NCI-H2196 (cell line): ENCODE results near the gene RPS6KA2.

Experiments
- DNase-seq: peaks from one replicate; lab custom pipeline; 2025; ENCODE audit not compliant: unreplicated experiment; lab: John Stamatoyannopoulos, UW

Gene RPS6KA2

DNA sequence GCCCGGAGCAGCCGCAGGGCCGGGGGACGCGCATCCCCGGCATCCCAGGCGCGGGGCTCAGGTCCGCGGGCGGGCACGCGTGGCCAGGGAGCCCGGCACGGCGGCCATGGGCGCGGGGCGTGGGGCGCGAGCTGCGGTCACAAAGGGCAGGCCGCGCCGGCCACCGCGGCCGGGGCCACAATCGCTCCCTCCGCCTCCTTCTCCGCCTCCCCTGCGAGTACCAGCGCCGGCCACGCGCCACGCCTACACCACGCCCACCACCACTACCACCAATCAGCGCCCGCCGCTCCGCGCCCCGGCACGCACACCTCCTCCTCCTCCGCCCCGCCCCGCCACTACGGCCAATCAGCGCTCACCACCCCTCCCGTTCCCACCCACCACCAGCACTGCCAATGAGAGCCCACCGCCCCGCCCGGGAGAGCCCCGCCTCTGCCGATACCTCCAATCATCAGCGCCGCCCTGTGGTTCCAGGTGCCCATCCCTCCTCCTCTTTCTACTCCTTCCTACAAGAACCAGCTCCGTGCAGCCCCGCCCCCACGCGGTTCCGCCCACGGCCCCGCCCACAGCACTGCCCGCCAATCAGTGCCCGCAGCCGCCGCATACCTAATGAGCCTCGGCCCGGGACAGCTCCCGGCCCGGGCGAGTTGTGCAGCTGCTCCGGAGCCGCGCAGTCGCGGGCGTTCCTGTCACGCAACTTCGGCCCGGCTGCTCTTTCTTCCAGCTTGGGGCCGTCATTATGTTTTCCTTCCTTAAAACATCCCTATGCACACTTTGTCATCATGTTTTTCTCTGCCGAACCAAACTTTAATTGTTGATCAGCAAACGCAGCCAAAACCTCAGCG, at the start of gene RPS6KA2:
Gene RPS6KA2 (minus strand): TSS at position 219 of the 842 bp plus-strand sequence. CDS start 232 bp downstream, outside the sequence.
- DNase-seq, result peak; percentile 87

DNA sequence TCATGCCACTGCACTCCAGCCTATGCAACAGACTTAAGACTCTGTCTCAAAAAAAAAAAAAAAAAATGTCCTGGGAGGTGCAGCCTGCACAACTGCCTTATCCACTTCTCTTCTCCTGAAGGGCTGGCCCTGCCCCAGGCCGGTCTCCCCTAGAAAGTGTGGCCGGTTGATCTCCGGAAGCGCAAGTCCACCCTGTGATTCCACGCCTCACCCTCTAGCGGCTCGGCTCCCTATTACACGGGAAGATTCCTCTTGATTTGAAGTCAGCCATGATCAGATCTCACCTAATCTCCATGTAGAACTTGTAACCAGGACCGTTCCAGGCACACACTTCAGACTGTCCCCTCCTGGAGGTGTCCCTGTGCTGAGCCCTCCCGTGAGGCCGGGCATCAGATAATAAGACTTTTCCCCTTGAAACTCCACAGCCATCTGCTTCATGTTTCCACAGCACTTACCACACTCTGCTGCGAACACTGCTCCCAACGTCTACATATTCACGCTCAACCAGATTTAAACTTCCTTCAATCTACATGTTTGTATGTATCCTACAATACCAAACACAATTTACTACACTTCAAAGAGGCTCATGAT, 49.3 kb upstream of the RPS6KA2 start:
- no peak for DNase-seq

DNA sequence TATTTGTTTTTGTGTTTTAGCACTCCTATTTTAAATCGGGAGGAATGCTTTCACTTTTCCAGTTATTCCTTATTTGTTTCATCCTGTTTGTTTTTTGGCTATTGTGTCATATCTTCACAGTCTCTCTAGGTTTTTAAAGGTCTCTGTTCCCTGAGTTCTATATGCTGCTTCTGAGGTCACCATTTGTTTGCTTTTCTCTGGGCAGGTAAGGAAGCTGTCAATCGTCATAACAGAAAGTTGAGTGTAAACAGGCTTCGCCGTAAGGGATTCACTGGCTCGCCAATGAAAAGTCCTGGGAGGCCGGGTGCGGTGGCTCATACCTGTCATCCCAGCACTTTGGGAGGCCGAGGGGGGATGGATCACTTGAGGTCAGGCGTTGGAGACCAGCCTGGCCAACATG, 48.7 kb upstream of the RPS6KA2 start:
- no peak for DNase-seq

DNA sequence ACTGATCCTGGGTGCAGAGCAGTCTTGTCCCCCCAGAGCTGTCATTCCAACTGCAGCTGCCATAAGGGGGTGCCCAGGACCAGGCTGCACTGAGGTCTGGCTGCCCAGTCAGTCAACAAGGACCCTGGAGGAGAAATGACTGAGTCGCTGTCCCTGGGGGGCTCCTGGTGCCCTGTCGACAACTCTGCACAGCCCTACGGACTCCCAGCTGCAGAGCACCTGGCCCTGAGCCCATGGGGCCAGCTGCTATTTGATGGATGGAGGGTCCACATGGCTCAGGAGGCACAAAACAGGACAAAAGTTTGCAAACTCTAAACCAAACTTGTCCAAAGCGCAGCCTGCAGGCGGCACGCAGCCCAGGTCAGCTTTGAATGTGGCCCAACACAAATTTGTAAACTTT, 46.3 kb upstream of the RPS6KA2 start:
- DNase-seq, result no peak

DNA sequence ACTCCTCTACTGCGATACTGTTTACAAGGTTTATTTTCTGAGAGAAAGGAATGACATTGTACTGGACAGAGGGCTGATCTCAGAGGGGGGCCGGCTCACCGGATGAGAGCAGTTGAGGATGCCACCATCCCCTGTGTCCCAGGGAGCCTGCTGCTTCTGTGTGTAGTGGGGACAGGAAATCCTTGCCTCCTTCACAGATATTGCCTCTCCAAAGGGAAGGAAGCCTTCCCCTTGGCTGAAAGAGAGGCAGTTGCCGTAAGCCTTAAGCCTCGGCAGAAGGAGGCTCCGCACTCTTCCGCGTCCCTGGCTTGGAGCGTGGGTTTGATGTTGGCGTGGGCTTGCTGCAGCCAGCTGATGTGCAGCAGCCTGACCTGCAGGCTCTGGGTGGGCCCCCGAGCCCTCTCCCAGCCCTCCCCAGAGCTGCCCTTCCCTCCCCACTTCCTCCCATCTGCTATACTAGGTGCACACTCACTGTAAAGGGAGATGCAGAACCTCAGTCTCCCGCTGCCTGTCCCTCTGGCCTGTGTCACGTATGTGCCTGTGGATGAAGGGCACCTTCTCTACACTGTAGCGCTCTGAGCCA, 45.7 kb upstream of the RPS6KA2 start:
- DNase-seq, result no peak

DNA sequence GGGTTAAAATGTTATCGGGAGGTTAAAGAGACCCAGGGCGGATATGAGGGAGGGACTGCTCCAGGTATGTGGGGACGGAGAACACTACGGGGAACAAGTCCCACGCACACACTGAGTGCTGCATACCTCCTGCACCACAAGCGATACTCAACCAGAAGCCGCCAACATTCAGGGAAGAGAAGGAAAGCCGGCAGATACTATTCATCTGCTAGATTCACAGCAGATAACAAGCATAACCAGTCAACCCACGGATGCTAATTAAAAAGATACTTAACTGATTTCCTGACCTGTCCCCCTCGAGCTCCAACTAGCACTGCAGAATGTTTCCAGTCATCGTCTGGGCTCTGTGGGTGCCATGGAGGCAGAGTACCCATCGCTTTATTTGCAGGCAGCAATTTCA, 45.1 kb upstream of the RPS6KA2 start:
- no peak for DNase-seq

DNA sequence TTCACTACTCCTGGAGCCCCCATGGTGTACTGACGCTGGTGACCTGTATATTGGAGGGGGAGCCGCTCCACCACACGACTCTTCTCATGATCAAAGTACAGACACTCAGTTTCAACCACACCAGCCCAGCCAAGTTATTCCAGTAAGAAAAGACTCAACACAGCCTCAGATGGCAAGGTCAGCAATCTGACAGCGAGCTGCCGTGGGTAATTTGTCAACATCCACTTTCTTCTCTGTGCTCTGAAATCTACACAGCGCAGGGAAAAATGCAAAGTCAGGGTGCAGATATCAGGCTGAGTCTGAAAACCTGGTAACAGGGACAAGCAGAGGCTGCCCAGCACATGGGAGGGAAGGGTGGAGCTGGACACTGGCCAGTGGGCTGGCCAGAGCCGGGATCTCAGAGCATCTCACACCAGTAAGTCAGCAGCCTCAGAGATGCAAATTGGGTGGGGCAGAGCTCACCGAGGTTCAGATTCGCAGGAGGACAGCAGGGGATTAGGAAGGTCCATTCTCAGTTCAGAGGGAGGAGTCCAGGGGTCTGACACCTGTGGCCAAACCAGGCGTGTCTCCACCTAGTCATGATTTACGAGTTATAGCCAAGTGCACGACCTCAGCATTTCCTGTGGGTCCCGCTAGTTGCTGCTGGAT, 44.5 kb upstream of the RPS6KA2 start:
- no peak for DNase-seq

DNA sequence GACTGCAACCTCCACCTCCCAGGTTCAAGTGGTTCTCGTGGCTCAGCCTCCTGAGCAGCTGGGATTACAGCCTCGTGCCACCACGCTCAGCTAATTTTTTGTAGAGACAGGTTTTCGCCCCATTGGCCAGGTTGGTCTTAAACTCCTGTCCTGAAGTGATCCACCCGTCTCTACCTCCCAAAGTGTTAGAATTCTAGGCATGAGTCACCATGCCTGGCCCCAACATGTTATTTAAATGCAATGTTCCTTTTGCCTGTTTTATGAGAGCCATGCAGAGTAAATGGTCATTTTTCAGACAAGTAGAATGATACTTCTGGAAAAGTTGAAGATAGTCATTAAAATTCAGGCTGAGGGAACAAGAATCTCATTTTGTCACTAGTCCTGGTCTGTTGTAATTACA, 43.8 kb upstream of the RPS6KA2 start:
- DNase-seq, result no peak

DNA sequence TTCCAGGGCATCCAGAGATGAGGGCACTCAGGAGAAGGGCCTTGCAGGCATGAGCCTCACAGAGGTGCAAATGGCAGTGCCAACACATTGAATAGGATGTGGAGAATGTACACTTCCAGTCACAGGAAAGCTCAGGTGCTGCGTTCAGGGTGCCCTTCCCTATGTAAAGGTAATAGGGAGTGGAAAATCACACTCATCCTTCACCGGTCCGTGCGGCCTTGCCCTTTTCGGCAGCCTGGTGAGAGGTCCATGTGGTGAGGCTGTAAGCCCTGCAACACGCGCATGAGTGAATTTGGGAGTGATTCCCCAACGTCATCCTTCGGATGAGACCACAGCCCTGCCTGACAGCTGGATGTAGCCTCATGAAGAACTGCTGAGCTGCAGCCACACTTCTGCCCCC, 43.0 kb upstream of the RPS6KA2 start:
- DNase-seq, result no peak

DNA sequence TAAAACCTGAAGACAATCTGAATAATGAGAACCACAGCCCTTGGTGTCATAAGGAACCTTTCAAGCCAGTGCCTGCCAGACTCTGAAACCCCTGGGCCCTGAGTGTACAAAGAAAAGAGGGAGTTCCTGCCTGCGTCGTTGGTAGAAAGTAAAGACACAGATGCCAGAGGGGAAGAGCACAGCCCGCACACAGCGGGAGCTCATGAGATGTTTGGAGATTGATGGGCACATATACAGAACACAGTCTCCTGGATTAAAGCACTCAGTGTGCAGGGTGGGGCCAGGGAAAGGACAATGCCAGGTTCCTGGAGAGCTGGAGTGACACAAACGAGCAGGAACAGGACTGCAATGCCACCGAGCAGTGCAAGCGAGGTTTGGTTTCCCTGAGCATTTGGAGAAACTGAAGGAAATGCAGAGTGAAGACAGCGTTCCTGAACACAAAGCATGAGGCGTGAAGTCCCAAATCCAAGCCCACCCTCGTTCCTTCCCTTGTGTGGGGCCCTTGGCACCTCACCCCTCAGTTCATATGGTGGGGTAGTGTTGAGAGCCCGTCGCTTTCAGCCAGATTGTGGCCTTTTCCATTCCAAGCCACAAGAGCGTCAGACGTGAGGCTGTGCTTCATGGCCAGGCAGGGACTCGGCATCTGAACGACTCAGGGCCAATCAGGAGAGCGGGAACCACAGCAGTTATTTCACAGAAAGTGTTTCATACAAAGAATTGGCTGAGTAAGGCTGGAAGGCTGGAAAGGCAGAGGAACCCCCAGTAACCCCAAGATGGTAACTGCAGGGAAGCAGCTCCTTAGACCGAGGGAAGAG, 41.0 kb upstream of the RPS6KA2 start:
- no peak for DNase-seq

DNA sequence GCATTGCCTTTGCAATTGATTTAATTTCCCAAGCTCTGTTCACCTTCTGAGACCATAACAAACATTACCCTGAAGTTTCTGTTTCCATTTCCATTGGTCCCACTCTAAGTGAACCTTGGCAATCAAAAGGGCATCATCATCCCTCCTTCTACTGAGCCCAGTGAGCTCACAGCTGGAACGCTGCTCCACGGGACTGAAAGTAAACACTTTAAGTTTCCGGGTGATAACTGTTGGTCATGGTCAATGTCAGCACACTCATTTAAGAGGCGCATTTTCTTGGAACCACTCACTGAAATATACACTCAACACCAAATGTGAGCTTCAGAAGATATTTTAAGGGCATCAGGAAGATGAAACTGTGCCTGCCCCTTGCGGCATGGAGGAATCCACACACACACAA, 37.1 kb upstream of the RPS6KA2 start:
- no peak for DNase-seq

DNA sequence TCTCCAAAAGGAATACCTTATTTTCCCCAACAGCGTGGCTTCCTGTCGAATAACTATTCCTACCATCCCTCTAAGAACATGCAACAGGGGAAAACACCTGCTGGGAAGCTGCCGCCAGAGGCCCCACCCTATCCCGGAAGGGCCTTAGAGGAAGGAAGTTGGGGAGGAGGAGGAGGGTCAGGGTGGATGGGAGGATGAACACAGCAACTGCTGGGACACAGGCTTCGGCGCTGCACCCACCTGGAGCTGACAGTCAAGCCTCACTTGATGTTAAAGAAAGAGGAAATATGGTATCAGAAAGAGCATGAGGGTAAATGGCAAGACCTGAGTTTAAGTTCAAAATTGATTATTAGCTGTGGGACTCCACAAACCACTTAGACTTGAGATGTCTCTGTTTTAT, 36.5 kb upstream of the RPS6KA2 start:
- no peak for DNase-seq

DNA sequence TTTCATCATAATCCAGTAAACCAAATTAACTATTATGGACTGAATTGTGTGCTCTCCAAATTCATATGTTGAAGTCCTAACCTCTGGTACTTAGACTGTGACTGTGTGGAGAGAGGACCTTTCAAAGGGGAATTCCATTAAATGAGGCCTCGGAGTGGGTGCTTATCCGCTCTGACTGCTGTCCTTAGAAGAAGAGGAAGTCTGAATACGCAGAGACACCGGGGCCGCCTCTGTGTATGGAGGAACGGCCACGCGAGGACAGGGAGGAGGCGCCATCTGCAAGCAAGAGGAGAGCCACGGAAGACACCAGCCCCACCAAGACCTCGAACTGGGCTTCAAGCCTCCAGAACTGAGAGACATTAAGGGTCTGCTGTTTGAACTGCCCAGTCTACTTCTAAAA, 35.6 kb upstream of the RPS6KA2 start:
- no peak for DNase-seq

DNA sequence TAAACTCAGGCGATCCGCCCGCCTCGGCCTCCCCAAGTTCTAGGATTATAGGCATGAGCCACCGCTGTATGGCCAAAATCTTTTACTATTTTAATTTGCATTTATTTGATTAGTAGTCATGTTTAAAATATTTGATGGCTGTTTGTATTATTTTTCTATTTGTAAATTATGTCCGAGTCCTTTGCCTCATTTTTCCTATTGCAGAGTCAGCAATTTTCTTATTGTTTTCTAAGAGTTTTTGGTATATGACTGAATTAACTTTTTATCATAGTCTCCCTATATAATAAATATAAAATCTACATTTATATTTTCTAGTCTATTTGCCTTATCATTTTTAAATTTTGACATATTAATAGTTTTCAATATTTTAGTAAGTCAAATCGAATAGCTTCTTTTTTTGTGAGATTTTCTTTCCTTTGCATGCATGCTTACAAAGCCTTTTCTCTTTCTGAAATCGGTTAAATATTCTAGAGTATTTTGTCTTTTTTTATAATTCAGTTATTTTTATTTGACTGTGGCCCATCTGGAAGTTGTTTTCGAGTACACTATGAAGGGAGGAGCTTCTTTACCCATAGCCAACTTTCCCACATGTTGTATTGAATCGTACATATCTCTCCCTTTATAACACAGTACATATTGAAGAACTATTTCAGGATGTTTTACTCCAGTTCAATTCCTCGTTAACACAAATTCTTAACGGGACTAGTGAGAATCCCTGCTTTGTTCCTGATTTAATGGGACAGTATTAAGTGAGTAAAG, 34.5 kb upstream of the RPS6KA2 start:
- DNase-seq, result no peak

DNA sequence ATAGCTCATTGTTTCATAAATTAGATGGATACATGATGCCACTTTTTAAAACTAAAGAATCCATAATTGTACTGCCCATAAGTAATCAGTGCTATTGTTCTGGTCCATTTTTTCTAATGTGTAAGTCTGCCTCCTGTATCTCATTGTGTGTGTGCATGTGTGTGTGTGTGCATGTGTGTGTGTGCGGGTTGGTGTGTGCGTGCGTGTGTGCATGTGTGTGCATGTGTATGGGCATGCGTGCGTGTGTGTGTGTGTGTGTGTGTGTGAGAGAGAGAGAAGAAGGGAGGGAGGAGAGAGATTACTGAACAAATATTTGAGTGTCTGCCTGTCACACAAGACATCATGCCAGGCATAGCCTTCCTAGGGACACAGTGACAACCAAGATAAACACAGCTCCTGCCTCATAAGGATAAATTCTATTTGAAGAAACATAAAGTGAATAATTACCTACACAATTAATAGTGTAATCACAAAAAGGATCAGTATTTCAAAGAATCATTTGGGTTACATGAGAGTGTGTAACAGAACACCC, 33.2 kb upstream of the RPS6KA2 start:
- DNase-seq, result no peak

DNA sequence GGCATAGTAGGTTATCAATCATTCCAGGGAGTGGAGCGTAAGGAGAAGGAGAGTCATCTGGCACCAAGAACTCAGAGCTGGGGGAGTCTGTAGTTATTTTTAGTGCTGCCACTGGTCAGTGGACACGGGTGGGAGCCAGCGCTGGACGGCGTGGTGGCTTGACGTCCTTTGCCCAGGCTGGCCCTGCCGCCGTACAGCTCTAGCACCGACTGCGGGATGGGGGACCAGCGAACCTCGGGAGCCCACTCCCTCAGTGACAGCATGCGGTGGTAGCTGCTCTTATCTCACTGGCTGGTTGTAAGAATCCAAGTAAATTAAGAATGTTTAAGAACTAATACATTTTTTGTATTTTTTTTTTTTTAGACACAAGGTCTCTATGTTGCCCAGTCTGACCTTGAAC, 32.5 kb upstream of the RPS6KA2 start:
- DNase-seq, result no peak

DNA sequence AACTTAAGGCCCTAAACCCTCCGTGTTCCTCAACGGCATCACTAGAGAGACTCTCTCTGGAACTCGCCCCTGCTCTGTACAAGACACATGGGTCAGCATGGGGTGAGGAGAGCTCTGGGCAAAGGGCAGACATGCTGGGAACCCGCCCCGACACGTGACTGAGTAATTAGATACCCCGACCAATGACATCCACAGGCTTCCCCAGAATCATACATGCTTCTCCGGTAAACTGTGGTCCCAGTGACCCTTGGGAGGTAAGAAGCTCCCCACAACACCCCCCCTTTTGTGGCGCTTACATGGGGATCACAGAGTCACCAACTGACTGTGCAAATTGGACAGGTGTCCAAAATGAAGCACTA, 31.7 kb upstream of the RPS6KA2 start:
- no peak for DNase-seq

DNA sequence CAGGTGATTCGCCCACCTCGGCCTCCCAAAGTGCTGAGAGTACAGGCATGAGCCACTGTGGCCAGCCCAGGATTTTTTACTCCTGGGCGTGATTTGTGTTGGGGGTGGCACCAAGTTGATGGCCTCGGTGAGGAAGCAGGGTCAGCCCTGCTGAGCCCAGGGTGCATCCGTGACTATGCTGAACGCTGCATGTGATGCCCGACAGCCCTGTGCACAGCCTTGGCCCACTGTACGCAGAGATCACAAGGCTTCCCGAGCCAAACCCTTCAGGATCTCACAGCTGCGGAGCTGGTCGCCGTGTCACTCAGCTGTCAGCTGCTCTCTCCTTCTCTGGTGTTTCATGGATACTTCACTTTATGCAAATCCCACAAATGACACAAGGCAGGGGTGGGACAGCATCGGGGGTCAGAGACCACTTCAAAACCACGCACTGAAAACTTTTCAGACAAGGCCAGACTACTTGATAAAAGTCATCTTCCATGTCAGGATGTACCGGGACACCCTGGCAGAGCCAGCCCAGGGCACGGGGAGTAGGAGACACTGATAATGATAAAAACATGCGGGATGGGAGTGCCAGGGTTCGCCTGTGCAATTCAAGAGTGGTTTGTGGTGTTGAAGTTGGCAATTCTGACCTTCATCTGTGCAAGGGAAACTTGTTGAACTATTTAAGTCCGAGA, 31.2 kb upstream of the RPS6KA2 start:
- DNase-seq, result no peak

DNA sequence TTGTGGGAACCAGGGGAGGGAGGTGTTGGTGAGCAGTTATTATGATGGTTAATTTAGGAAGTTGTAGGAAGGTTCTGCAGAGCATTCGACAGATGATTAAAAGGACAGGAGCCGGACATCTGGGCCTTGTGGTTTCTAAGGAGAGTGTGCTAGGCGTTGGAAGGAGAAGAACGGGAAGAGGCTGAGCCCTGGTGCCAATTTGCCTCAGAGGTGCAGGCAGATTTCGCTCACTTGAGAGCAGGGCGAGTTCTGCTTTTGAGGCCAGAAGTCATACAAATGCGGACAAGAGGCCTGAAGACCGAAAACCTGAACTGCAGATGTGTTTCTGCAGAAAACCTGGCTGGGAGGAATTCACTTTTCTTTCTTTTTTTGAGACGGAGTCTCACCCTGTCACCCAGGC, 30.5 kb upstream of the RPS6KA2 start:
- no peak for DNase-seq
